ENCODE measurements around the gene CEBPG. TPM values are rescaled to one million over a fixed set of nuclear protein-coding genes. Genes with fewer than 3 reads are reported as not detected.

CEBPG gene
- total RNA-seq, 1 experiment from 2014 or later = 33.4 TPM

DNA sequence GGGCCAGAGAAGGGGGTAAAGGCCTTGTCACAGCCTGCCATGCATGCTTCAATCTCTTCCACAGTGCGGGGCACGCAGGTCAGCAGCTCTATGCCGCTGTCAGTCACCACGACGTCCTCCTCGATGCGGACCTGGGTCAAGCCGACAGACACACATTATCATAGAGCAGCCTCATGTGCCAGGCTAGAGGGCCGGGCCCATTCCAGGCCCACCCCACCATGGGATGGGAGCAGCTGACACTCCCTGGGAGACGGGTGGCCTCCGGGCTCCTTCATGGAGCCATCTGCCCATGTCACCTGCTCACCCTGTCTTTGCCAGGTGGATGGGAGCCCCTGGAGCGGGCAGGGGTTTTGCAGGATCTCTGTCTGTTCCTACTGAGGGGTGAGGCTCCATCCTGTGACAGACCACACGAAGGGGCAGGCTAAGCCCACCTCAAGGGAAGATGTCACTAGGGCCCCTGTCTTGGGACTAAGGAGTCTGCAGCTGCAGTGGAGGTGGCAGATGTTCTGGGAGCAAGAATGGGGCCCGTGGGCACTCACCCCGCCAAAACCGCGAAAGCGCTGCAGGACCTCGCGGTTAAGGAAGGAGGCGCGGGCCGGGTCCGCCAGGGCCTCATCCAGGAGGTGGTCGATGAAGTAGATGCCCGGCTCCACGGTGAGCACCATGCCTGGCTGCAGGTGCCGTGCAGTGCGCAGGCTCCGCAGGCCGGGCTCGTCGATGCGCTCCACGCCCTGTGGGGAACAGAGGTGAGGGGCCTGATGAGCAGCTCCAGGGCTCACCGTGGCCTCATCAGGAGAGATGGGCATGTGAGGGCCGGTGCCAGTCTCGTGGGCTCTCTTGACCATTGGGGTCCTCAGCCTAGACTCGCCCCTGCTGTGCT, 14.1 kb downstream of the CEBPG start:
- no peaks in the 10 kb centered on the region for H3K27me3 ChIP-seq (ENCODE audit: insufficient read depth, low read depth)
- intact Hi-C loops (cut with micrococcal nuclease; ENCODE audit: unreplicated experiment) = no loop called here
- POLR2A ChIA-PET (ENCODE audit: unreplicated experiment) = no interaction called here
- H3K4me1 ChIP-seq (replicated peaks; ENCODE audit: insufficient read depth) = no peaks in the 10 kb centered on the region
- DNase-seq = no peak
- CTCF ChIA-PET = no interaction called here
- H4K20me1 ChIP-seq (ENCODE audit: insufficient read depth) = peaks cover 47% of the 10 kb centered on the region
- no peak overlapping the region for H3K27ac ChIP-seq
- TF ChIP-seq EZH2 (IDR thresholded peaks at IDR 0.05; ENCODE audit: low read depth) (no peak), CTCF (conservative IDR thresholded peaks at IDR 0.05) (no peak)
- peaks cover 20% of the 10 kb centered on the region; the same call in 1 of the 2 replicates for H3F3A ChIP-seq (ENCODE audit: insufficient read depth, low read depth)
- H3K9me3 ChIP-seq (ENCODE audit: insufficient read depth, low read depth) = no peaks in the 10 kb centered on the region
- no TSS peak for BruUV-seq (replicated peaks)
- peaks cover 17% of the 10 kb centered on the region; the same call in 1 of the 2 replicates for H3K79me2 ChIP-seq (ENCODE audit: low read depth)
- no peak overlapping the region for H3K4me2 ChIP-seq
- no peaks in the 10 kb centered on the region for H3K9me2 ChIP-seq (ENCODE audit: insufficient read depth)
- no peak overlapping the region for H3K4me3 ChIP-seq
- no peaks in the 10 kb centered on the region; the same call in 1 of the 2 replicates for H3K36me3 ChIP-seq (ENCODE audit: low read depth)
- H2AFZ ChIP-seq = no peak overlapping the region

GRCh38 chr19:33388231-33388724, 14.8 kb downstream of the CEBPG start:
- Histone ChIP-seq H3K4me3 (no peak overlapping the region), H2AFZ (no peak overlapping the region), H3K9me3 (ENCODE audit: insufficient read depth, low read depth) (no peaks in the 10 kb centered on the region), H3F3A (ENCODE audit: insufficient read depth, low read depth) (peaks cover 20% of the 10 kb centered on the region; the same call in 1 of the 2 replicates), H3K27me3 (ENCODE audit: insufficient read depth, low read depth) (no peaks in the 10 kb centered on the region), H3K27ac (no peak overlapping the region), H3K36me3 (ENCODE audit: low read depth) (no peaks in the 10 kb centered on the region; the same call in 1 of the 2 replicates), H3K79me2 (ENCODE audit: low read depth) (peaks cover 11% of the 10 kb centered on the region; the same call in 1 of the 2 replicates), H4K20me1 (ENCODE audit: insufficient read depth) (peaks cover 40% of the 10 kb centered on the region), H3K9me2 (ENCODE audit: insufficient read depth) (no peaks in the 10 kb centered on the region), H3K4me1 (replicated peaks; ENCODE audit: insufficient read depth) (no peaks in the 10 kb centered on the region), H3K4me2 (no peak overlapping the region)
- TF ChIP-seq CTCF (conservative IDR thresholded peaks at IDR 0.05) (no peak), EZH2 (IDR thresholded peaks at IDR 0.05; ENCODE audit: low read depth) (no peak)
- intact Hi-C loops (cut with micrococcal nuclease; ENCODE audit: unreplicated experiment) = no loop called here
- DNase-seq = no peak
- ChIA-PET POLR2A (ENCODE audit: unreplicated experiment) (no interaction called here), CTCF (no interaction called here)
- BruUV-seq (replicated peaks) = no TSS peak

DNA sequence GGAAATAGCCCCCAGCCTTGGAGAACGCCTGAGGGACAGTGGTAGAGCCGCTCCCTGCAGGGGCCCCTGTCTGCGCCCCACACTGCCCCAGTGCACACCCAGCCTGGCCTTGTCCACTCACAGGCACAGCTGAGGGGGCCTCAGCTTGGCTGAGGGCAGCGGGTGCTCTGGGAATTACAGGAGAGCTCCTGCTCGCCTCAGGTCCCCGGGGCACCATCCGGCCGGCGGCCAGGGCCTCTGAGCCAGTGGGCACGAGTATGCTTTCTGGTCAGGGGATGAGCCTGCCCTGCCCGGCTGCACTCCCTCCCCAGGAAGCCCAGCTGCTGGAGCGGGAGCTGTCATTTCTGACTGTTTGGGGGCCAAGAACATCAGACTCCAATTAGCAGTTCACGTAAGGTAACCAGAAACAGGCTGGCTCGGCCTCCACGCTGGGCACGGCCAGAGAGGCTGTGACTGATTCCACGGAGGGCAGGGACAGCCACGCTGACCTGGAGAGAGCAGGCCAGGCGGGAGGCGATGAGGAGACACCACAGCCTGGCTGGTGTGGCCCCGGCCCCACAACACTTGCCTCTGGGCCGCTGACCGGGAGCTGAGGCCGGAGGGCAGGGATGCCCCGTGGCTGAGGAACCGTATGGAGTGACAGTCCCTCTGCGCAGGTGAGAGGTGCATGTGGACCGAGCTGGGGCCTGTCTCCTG, 15.4 kb downstream of the CEBPG start:
- TF ChIP-seq EZH2 (IDR thresholded peaks at IDR 0.05; ENCODE audit: low read depth) (no peak), CTCF (conservative IDR thresholded peaks at IDR 0.05) (no peak)
- Histone ChIP-seq H3K4me1 (replicated peaks; ENCODE audit: insufficient read depth) (peaks cover 2% of the 10 kb centered on the region; the same call in 1 of the 2 replicates), H3K4me3 (no peak overlapping the region), H4K20me1 (ENCODE audit: insufficient read depth) (peaks cover 38% of the 10 kb centered on the region), H3K79me2 (ENCODE audit: low read depth) (peaks cover 9% of the 10 kb centered on the region; the same call in 1 of the 2 replicates), H2AFZ (no peak overlapping the region), H3K4me2 (no peak overlapping the region), H3F3A (ENCODE audit: insufficient read depth, low read depth) (peaks cover 20% of the 10 kb centered on the region; the same call in 1 of the 2 replicates), H3K36me3 (ENCODE audit: low read depth) (no peaks in the 10 kb centered on the region; the same call in 1 of the 2 replicates), H3K9me2 (ENCODE audit: insufficient read depth) (no peaks in the 10 kb centered on the region), H3K27me3 (ENCODE audit: insufficient read depth, low read depth) (no peaks in the 10 kb centered on the region), H3K27ac (no peak overlapping the region), H3K9me3 (ENCODE audit: insufficient read depth, low read depth) (no peaks in the 10 kb centered on the region)
- no peak for DNase-seq
- BruUV-seq (replicated peaks) = no TSS peak
- POLR2A ChIA-PET (ENCODE audit: unreplicated experiment) = no interaction called here
- intact Hi-C loops (cut with micrococcal nuclease; ENCODE audit: unreplicated experiment) = no loop called here
- CTCF ChIA-PET = no interaction called here
